OCI-LY7 (cell line): ENCODE data around the gene CEACAM6. TPM values are rescaled to one million over a fixed set of nuclear protein-coding genes. Genes with fewer than 3 reads are reported as not detected.
A peak's percentile ranks its signal among the peaks of the same experiment; 100 is the strongest.

ENCODE experiments used
- BruUV-seq: library from RNA; stranded (reverse); fragments of 400-500 nt; replicated peaks from 2 replicates; lab custom pipeline; 2021; lab: Mats Ljungman, UMichigan
- CTCF ChIA-PET: fragments of 300-600 bp; sonication (Branson Sonifier 250); formaldehyde crosslinking; loops from one replicate; lab custom pipeline; 2022; ENCODE audit warnings: antibody characterized with exemption; ENCODE audit not compliant: unreplicated experiment; lab: Charles Lee
- POLR2A ChIA-PET: fragments of 300-600 bp; sonication (Branson Sonifier 250); formaldehyde crosslinking; loops from one replicate; lab custom pipeline; 2022; ENCODE audit warnings: antibody characterized with exemption; lab: Charles Lee
- DNase-seq: peaks from one replicate; pipeline ENCODE4 v3.0.0-alpha.2; 2015; ENCODE audit warnings: low spot score
- H2AFZ ChIP-seq: fragments of 200-600 bp; sonication (generic), shearing (Covaris generic); 2 replicates; pipeline ENCODE4 v1.6.1; 2014; ENCODE audit warnings: mild to moderate bottlenecking, antibody characterized with exemption, low read length, moderate library complexity
- H3K27ac ChIP-seq: fragments of 200-600 bp; sonication (generic); 2 replicates; pipeline ENCODE4 v1.5.1; 2014; ENCODE audit warnings: mixed run types, low read depth, mild to moderate bottlenecking, moderate library complexity, low read length, inconsistent platforms; ENCODE audit not compliant: poor library complexity, severe bottlenecking
- H3K36me3 ChIP-seq: fragments of 200-600 bp; sonication (generic); 2 replicates; pipeline ENCODE4 v1.6.1; 2014; ENCODE audit warnings: mild to moderate bottlenecking, antibody characterized with exemption, low read length, moderate library complexity, mixed read lengths; ENCODE audit not compliant: insufficient read depth
- H3K4me1 ChIP-seq: fragments of 200-600 bp; sonication (generic); 2 replicates; pipeline ENCODE4 v1.5.1; 2014; ENCODE audit warnings: mild to moderate bottlenecking, low read length; ENCODE audit not compliant: insufficient read depth, poor library complexity, severe bottlenecking
- H3K4me2 ChIP-seq: fragments of 200-600 bp; sonication (generic); 2 replicates; pipeline ENCODE4 v1.6.1; 2014; ENCODE audit warnings: mild to moderate bottlenecking, low read length
- H3K4me3 ChIP-seq: fragments of 200-600 bp; sonication (generic); 2 replicates; pipeline ENCODE4 v1.5.1; 2014; ENCODE audit warnings: mild to moderate bottlenecking, low read depth, low read length; ENCODE audit not compliant: poor library complexity, severe bottlenecking
- H3K79me2 ChIP-seq: fragments of 200-600 bp; sonication (generic); 2 replicates; pipeline ENCODE4 v1.6.1; 2016; ENCODE audit warnings: low read depth, mild to moderate bottlenecking, low read length, moderate library complexity, mixed read lengths; ENCODE audit not compliant: insufficient read depth
- H3K9me2 ChIP-seq: fragments of 200-600 bp; sonication (generic); 2 replicates; pipeline ENCODE4 v1.6.1; 2016; ENCODE audit warnings: mild to moderate bottlenecking, low read length, mixed read lengths; ENCODE audit not compliant: insufficient read depth
- H3K9me3 ChIP-seq: fragments of 200-600 bp; sonication (generic); 2 replicates; pipeline ENCODE4 v1.6.1; 2014; ENCODE audit warnings: mild to moderate bottlenecking, mixed run types, low read length, mixed read lengths
- H4K20me1 ChIP-seq: fragments of 200-600 bp; sonication (generic); 2 replicates; pipeline ENCODE4 v1.6.1; 2014; ENCODE audit warnings: mild to moderate bottlenecking, antibody characterized with exemption, low read length, moderate library complexity, mixed read lengths; ENCODE audit not compliant: insufficient read depth
- EZH2phosphoT487 ChIP-seq: fragments of 200-600 bp; sonication (generic); IDR thresholded peaks from 2 replicates; pipeline ENCODE4 v1.6.1; 2018; ENCODE audit warnings: low read depth, borderline replicate concordance, mild to moderate bottlenecking, mixed run types, antibody characterized with exemption, low read length, moderate library complexity, mixed read lengths
- intact Hi-C: fragments of 100-400 bp; cut with micrococcal nuclease; formaldehyde crosslinking; loops from one replicate; pipeline ENCODE4 v1.10.0; 2022; ENCODE audit not compliant: unreplicated experiment
- total RNA-seq, 2 experiments: library from RNA; depleted of rRNA in 1 of 2; stranded (reverse); fragments of >200 nt in 1 of 2; shearing (Covaris generic) in 1 of 2; gene quantifications; 2 replicates each; pipeline ENCODE4 v1.2.3, GENCODE V29; 2014 to 2022
- TF ChIP-seq, protein P1 (sequence below): fragments of 200-600 bp; sonication (generic); conservative IDR thresholded peaks from 2 replicates; pipeline ENCODE4 v1.5.1; 2014; ENCODE audit warnings: mild to moderate bottlenecking, antibody characterized with exemption, low read length, moderate library complexity, mixed read lengths

The CEACAM6 gene
- total RNA-seq, 2 experiments from 2014 or later, result not detected

GRCh38 chr19:41792513-41793413 lies 37.4 kb downstream of the CEACAM6 start:
- no peak overlapping the region for H3K4me3 ChIP-seq
- no peaks in the 10 kb centered on the region for H3K79me2 ChIP-seq
- BruUV-seq, result no TSS peak
- POLR2A ChIA-PET, result interaction anchor here (0.5 to 0.6 kb wide), 2 partner anchors 44 to 150 kb away, joined by 3 to 4 read pairs; no protein-coding TSS in a partner anchor
- no peaks in the 10 kb centered on the region for H3K9me3 ChIP-seq
- no peak overlapping the region for H2AFZ ChIP-seq
- DNase-seq, result peak; percentile 78
- no peak overlapping the region for H3K4me2 ChIP-seq
- no peak overlapping the region for H3K27ac ChIP-seq
- H3K36me3 ChIP-seq, result no peaks in the 10 kb centered on the region
- intact Hi-C loops, result loop anchor here (1.0 to 10.0 kb wide), 2 partner anchors 29 to 162 kb away; partner anchors contain the start of gene RABAC1
- no peaks in the 10 kb centered on the region for H3K9me2 ChIP-seq
- no peaks in the 10 kb centered on the region for H4K20me1 ChIP-seq
- no peaks in the 10 kb centered on the region for H3K4me1 ChIP-seq
- CTCF ChIA-PET, result interaction anchor here (0.7 to 1.3 kb wide), 3 partner anchors 12 to 178 kb away, joined by 3 to 6 read pairs (median 3); no protein-coding TSS in a partner anchor
- TF ChIP-seq, protein P1, sequence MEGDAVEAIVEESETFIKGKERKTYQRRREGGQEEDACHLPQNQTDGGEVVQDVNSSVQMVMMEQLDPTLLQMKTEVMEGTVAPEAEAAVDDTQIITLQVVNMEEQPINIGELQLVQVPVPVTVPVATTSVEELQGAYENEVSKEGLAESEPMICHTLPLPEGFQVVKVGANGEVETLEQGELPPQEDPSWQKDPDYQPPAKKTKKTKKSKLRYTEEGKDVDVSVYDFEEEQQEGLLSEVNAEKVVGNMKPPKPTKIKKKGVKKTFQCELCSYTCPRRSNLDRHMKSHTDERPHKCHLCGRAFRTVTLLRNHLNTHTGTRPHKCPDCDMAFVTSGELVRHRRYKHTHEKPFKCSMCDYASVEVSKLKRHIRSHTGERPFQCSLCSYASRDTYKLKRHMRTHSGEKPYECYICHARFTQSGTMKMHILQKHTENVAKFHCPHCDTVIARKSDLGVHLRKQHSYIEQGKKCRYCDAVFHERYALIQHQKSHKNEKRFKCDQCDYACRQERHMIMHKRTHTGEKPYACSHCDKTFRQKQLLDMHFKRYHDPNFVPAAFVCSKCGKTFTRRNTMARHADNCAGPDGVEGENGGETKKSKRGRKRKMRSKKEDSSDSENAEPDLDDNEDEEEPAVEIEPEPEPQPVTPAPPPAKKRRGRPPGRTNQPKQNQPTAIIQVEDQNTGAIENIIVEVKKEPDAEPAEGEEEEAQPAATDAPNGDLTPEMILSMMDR, result peak; percentile 98
- TF ChIP-seq EZH2phosphoT487, result no peak

DNA sequence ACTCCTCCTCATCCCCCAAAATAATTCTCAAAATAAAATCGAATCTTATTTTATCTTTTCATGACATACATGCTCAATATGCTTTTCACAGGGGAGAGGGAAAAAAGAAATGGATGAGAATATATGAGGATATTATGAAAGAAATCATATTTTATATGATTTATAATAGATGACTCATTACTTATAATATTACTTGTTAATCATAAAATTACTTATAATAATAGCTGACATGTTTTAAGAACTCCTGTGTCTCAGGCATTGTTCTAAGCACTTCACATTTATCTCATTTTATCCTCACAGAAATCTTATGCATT lies 38.0 kb downstream of the CEACAM6 start:
- no TSS peak for BruUV-seq
- TF ChIP-seq EZH2phosphoT487, result no peak
- TF ChIP-seq, protein P1, result peak; percentile 58; the same call in 1 of the 2 replicates
- H2AFZ ChIP-seq, result no peak overlapping the region
- peaks cover 2% of the 10 kb centered on the region for H3K4me1 ChIP-seq
- intact Hi-C loops, result loop anchor here (1.0 to 10.0 kb wide), 2 partner anchors 28 to 161 kb away; partner anchors contain the start of gene RABAC1
- no peaks in the 10 kb centered on the region for H3K79me2 ChIP-seq
- no peaks in the 10 kb centered on the region for H3K9me2 ChIP-seq
- ChIA-PET POLR2A (interaction anchor here (0.6 kb wide), 1 partner anchor 150 kb away, joined by 3 read pairs; no protein-coding TSS in a partner anchor), CTCF (interaction anchor here (0.7 to 1.3 kb wide), 2 partner anchors 11 to 27 kb away, joined by 3 to 6 read pairs; no protein-coding TSS in a partner anchor)
- H3K4me3 ChIP-seq, result no peak overlapping the region
- H4K20me1 ChIP-seq, result no peaks in the 10 kb centered on the region
- H3K9me3 ChIP-seq, result no peaks in the 10 kb centered on the region
- no peaks in the 10 kb centered on the region for H3K36me3 ChIP-seq
- H3K27ac ChIP-seq, result no peak overlapping the region
- DNase-seq, result no peak
- no peak overlapping the region for H3K4me2 ChIP-seq
